ENCODE results near the gene DAAM1.

DNA sequence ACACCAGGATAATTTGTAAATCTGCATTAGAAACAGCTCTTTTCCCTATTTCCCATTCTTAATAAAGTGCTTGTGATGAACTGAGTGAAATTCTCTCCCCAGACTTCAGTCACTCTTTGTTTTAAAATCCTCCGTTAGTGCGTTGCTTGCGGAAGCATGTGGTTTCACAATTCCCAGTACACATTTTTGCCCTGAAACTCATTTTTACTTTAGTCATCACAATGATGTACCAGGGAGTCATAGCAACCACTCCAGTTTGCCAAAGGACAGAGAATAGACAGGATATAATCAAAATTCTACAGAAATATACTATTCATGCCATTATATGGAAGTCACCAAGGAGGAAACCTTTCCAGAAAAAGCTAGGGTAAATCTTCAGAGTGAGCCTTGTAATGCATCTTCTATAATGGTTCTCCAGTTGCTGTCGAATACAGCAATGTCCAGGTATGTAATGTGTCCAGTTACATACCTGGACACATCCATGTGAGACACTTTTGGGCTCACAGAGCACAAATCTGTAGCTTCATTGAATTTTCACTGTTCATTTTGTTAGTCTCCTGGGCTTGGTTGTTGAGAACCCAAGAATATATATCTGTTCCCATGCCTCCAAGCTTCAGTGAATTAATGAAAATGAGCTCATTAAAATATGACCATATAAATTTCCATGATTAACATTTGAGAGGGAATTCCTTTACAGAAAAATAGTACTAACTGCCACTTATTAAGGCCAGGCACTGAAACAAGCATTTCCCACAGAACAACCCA lies 219.0 kb downstream of the DAAM1 start:
- TF ChIP-seq ZNF384 (IDR thresholded peaks at IDR 0.05) (no peak), ELF4 (IDR thresholded peaks at IDR 0.05) (no peak), BHLHE40 (IDR thresholded peaks at IDR 0.05; ENCODE audit: borderline replicate concordance) (no peak)

Data from HEK293T (cell line).